ENCODE data around the gene SLC12A1. TPM values are rescaled to one million over a fixed set of nuclear protein-coding genes. Genes with fewer than 3 reads are reported as not detected.
A peak's percentile ranks its signal among the peaks of the same experiment; 100 is the strongest.
"Not testable (repeated sequence)": the region's sequence is repeated elsewhere in the genome, so short reads cannot be mapped to it uniquely, and the experiment has no call there.

Gene SLC12A1
- total RNA-seq, 1 donor from 2014 or later, result not detected

DNA sequence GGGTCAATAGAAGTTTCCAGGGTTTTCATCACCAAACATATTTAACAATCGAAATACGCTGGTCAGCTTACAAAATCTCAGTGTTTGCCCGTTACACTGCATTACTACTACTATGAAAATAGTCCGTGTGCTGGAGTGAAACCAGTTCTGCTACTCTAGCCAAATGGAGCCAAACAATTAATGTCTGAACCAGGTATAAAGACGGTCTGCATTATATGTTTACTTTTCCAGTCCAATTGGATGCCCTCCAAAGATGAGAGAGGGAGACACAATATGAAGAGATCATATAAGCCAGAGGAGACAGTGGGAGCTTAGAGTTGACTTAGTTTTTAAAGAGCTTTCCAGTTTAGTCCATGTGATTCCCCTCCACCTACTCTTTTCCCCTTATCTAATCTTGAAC is 118.8 kb downstream of the SLC12A1 start:
- peaks cover 2% of the 10 kb centered on the region for H3K27me3 Mint-ChIP-seq (ENCODE audit: insufficient read depth, low read depth)
- Histone ChIP-seq H3K27me3 (no peaks in the 10 kb centered on the region), H3K9ac (no peak overlapping the region), H3K4me3 (no peak overlapping the region), H4K20me1 (ENCODE audit: low read depth) (no peaks in the 10 kb centered on the region), H3K79me2 (ENCODE audit: low read depth) (peaks cover 10% of the 10 kb centered on the region), H3F3A (ENCODE audit: low read depth) (no peaks in the 10 kb centered on the region), H3K27ac (no peak overlapping the region), H2AFZ (replicated peaks) (no peak overlapping the region), H3K9me3 (ENCODE audit: low read depth) (no peaks in the 10 kb centered on the region), H3K4me2 (no peak overlapping the region), H3K36me3 (no peaks in the 10 kb centered on the region), H3K4me1 (peaks cover 5% of the 10 kb centered on the region)
- H3K4me1 Mint-ChIP-seq, result peaks cover 9% of the 10 kb centered on the region
- no peak overlapping the region for H3K4me3 Mint-ChIP-seq
- TF ChIP-seq EZH2 (IDR thresholded peaks at IDR 0.05) (no peak), EZH2phosphoT487 (IDR thresholded peaks at IDR 0.05) (no peak)
- TF ChIP-seq, protein P1, sequence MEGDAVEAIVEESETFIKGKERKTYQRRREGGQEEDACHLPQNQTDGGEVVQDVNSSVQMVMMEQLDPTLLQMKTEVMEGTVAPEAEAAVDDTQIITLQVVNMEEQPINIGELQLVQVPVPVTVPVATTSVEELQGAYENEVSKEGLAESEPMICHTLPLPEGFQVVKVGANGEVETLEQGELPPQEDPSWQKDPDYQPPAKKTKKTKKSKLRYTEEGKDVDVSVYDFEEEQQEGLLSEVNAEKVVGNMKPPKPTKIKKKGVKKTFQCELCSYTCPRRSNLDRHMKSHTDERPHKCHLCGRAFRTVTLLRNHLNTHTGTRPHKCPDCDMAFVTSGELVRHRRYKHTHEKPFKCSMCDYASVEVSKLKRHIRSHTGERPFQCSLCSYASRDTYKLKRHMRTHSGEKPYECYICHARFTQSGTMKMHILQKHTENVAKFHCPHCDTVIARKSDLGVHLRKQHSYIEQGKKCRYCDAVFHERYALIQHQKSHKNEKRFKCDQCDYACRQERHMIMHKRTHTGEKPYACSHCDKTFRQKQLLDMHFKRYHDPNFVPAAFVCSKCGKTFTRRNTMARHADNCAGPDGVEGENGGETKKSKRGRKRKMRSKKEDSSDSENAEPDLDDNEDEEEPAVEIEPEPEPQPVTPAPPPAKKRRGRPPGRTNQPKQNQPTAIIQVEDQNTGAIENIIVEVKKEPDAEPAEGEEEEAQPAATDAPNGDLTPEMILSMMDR (IDR thresholded peaks at IDR 0.05), result no peak
- H3K27ac Mint-ChIP-seq, result no peak overlapping the region
- H3K36me3 Mint-ChIP-seq, result peaks cover 6% of the 10 kb centered on the region
- no peaks in the 10 kb centered on the region for H3K9me3 Mint-ChIP-seq
- DNase-seq (ENCODE audit: low spot score), result no peak

DNA sequence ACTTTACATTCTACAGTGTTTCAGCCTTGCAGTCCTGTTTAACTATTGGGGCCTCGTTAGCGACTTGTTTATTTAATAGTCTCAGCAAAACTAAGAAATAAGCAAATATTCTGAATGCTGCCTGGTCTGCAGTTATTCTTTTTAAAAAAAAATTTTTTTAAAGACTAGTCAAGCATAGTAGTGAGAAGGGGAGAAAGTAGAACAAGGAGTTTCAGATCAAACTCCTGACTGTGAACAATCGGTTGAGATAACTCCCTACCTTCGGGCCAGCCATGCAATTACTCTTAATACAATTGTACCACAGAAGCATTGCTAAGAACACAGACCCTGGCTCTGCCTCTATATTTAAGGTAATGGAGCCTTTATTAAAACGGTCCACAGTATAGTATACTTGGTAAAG is 119.3 kb downstream of the SLC12A1 start:
- peaks cover 1% of the 10 kb centered on the region for H3F3A ChIP-seq (ENCODE audit: low read depth)
- Mint-ChIP-seq H3K4me3 (no peak overlapping the region), H3K36me3 (peaks cover 6% of the 10 kb centered on the region), H3K4me1 (peaks cover 11% of the 10 kb centered on the region), H3K27me3 (ENCODE audit: insufficient read depth, low read depth) (peaks cover 2% of the 10 kb centered on the region), H3K27ac (no peak overlapping the region), H3K9me3 (no peaks in the 10 kb centered on the region)
- H3K79me2 ChIP-seq (ENCODE audit: low read depth), result peaks cover 15% of the 10 kb centered on the region
- H3K9ac ChIP-seq, result no peak overlapping the region
- TF ChIP-seq, protein P1 (IDR thresholded peaks at IDR 0.05), result no peak
- no peak for TF ChIP-seq EZH2phosphoT487 (IDR thresholded peaks at IDR 0.05)
- TF ChIP-seq EZH2 (IDR thresholded peaks at IDR 0.05), result no peak
- no peak for DNase-seq (ENCODE audit: low spot score)
- H2AFZ ChIP-seq (replicated peaks), result no peak overlapping the region
- no peak overlapping the region for H3K4me3 ChIP-seq
- H3K4me2 ChIP-seq, result no peak overlapping the region
- H3K9me3 ChIP-seq (ENCODE audit: low read depth), result no peaks in the 10 kb centered on the region
- H3K27ac ChIP-seq, result no peak overlapping the region
- no peaks in the 10 kb centered on the region for H3K36me3 ChIP-seq
- no peaks in the 10 kb centered on the region for H4K20me1 ChIP-seq (ENCODE audit: low read depth)
- H3K27me3 ChIP-seq, result no peaks in the 10 kb centered on the region
- H3K4me1 ChIP-seq, result peaks cover 8% of the 10 kb centered on the region

DNA sequence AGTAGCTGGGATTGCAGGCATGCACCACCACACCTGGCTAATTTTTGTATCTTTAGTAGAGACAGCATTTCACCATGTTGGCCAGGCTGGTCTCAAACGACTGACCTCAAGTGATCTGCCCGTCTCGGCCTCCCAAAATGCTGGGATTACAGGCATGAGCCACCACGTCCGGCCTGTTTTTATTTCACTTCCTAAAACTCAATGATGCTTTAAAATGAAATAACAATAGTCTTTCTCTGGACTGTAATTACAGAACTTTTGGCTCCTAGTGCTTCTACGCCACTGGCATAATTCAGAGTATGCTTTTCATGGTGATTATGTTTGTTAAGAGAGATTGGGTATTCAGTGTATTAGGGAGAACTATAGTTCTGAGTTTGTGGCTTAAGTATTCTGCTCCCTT is 120.1 kb downstream of the SLC12A1 start:
- H3K27ac Mint-ChIP-seq; H3K4me3 Mint-ChIP-seq; H4K20me1 ChIP-seq (ENCODE audit: low read depth); H2AFZ ChIP-seq (replicated peaks); H3K9me3 ChIP-seq (ENCODE audit: low read depth); H3F3A ChIP-seq (ENCODE audit: low read depth); H3K36me3 ChIP-seq; H3K4me1 ChIP-seq; H3K27ac ChIP-seq; H3K4me3 ChIP-seq; H3K9ac ChIP-seq; H3K4me2 ChIP-seq; H3K9me3 Mint-ChIP-seq; DNase-seq (ENCODE audit: low spot score); H3K27me3 ChIP-seq; H3K36me3 Mint-ChIP-seq; H3K27me3 Mint-ChIP-seq (ENCODE audit: insufficient read depth, low read depth): not testable (repeated sequence)
- peaks cover 16% of the 10 kb centered on the region for H3K79me2 ChIP-seq (ENCODE audit: low read depth)
- H3K4me1 Mint-ChIP-seq, result peaks cover 13% of the 10 kb centered on the region

DNA sequence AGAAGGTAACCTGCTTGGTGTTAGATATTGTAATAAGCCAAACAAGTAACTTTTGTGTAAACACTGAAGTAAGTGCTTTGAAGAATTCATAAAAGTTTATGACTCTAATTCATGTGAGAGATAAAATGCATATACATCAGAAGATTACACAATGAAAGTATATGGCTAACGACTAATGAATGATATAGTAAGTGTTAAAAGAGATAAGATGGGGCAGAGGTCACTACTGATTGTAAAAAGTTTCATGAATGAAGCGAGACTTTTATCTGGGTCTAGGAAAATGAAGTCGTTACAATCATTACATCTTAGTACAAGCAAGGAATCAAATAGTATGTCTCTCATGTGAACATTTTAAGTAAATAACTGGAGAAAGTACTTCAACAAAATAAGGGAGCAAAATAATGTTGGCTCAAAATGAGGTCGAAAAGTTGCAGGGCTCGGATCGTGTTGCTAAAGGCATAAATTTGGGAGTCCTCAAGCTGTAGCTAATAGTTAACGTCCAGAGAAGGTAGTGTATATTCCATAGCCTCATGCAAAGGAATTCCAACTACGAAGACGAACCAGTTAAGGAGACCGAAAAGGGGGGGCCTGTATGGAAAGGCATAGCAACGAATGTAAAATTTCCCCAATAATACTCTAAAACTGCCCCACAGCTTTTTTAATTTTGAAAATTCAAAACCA is 124.1 kb downstream of the SLC12A1 start:
- no peaks in the 10 kb centered on the region for H3K27me3 ChIP-seq
- Mint-ChIP-seq H3K4me1 (peaks cover 31% of the 10 kb centered on the region), H3K27ac (peak overlapping the region; percentile 42), H3K27me3 (ENCODE audit: insufficient read depth, low read depth) (no peaks in the 10 kb centered on the region), H3K9me3 (no peaks in the 10 kb centered on the region), H3K36me3 (peaks cover 10% of the 10 kb centered on the region), H3K4me3 (peak overlapping the region; percentile 97)
- no peak overlapping the region for H3K9ac ChIP-seq
- H3K4me1 ChIP-seq, result peaks cover 24% of the 10 kb centered on the region
- no peak for TF ChIP-seq EZH2phosphoT487 (IDR thresholded peaks at IDR 0.05)
- TF ChIP-seq, protein P1 (IDR thresholded peaks at IDR 0.05), result no peak
- TF ChIP-seq EZH2 (IDR thresholded peaks at IDR 0.05), result no peak
- H3K4me3 ChIP-seq, result peak overlapping the region; percentile 83
- peak overlapping the region; percentile 90 for H3K4me2 ChIP-seq
- H4K20me1 ChIP-seq (ENCODE audit: low read depth), result peaks cover 3% of the 10 kb centered on the region
- no peak overlapping the region for H3K27ac ChIP-seq
- H3K79me2 ChIP-seq (ENCODE audit: low read depth), result peaks cover 38% of the 10 kb centered on the region
- DNase-seq (ENCODE audit: low spot score), result no peak
- H2AFZ ChIP-seq (replicated peaks), result peak overlapping the region; percentile 92
- no peaks in the 10 kb centered on the region for H3K36me3 ChIP-seq
- H3F3A ChIP-seq (ENCODE audit: low read depth), result peaks cover 24% of the 10 kb centered on the region
- no peaks in the 10 kb centered on the region for H3K9me3 ChIP-seq (ENCODE audit: low read depth)
